ENCODE measurements around the gene UBXN11. TPM values are rescaled to one million over a fixed set of nuclear protein-coding genes. Genes with fewer than 3 reads are reported as not detected.

UBXN11 gene
- total and polyA plus RNA-seq, 2 of the 13 experiments (the other 11 are each of a cell fraction or from before 2014, with no cell fraction given) = 9.3 to 10.4 TPM

DNA sequence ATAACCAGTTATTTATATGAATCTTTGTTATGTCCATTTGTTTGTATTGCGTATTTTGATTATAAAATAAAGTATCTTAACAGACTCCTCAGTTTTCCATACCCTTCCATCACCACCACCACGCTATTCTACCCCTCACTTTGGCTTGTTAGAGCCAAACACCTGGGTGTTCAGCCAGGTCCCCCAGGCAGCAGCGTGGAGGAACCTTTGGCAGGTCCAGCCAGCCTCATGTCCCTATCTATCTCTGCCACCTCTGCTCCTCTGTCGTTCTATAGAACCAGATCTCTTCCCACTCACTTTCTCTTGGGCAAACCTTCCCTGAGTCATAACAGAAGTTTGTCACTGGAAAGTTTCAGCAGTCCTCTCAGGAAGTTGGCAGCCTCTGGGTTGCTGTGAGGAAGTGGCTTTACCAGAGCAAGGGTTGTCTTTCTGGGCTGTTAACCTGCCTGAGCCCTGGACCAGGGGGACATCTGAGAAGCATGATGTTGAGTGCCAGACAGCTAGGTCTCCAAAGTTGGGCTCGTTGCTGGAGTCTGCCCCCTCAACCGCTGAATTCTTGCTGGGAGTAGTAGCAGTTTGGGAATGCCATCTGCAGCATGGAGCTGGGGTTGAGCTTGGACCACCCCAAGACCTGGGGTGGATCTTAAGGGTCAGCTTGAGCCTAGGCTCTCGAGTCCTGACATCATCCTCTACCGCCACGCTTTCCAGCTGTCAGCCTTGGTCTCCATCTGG lies 27.5 kb downstream of the UBXN11 start:
- intact Hi-C loops (cut with micrococcal nuclease; ENCODE audit: unreplicated experiment) (no loop called here), in situ Hi-C loops (cut with HindIII; ENCODE audit: extremely low pct_ligation_motif_present, low pct_unique_long_range_greater_than_20kb) (no loop called here)
- Histone ChIP-seq H3K4me3 (replicated peaks in 1 of 3; ENCODE audit: insufficient read depth in 1 of 3, low read depth in 2 of 3, low read length in 3 of 3) (peak overlapping the region; percentile 61 to 78 (median 68); a peak in 5 of 6 replicates), H3K9me3 (ENCODE audit: low read length) (no peaks in the 10 kb centered on the region), H3K27me3 (ENCODE audit: control insufficient read depth in 1 of 2, insufficient read depth in 2 of 2, low read length in 2 of 2) (no peaks in the 10 kb centered on the region), H3K4me2 (ENCODE audit: low read depth, low read length) (peak overlapping the region; percentile 85), H2AFZ (ENCODE audit: low read length) (no peak overlapping the region), H3K27ac (ENCODE audit: extremely low read length, insufficient read depth, low read length) (peak overlapping the region; percentile 51), H3K79me2 (ENCODE audit: insufficient read depth, low read length) (no peaks in the 10 kb centered on the region), H3K36me3 (replicated peaks in 1 of 2; ENCODE audit: control insufficient read depth in 1 of 2, insufficient read depth in 2 of 2, low read length in 2 of 2) (peaks cover 14 to 39% of the 10 kb centered on the region in 2 experiments), H3K9ac (ENCODE audit: insufficient read depth, low read depth, low read length) (peak overlapping the region; percentile 69), H4K20me1 (ENCODE audit: insufficient read depth, low read length) (no peaks in the 10 kb centered on the region), H3K4me1 (ENCODE audit: insufficient read depth, low read length) (peaks cover 39% of the 10 kb centered on the region)
- ATAC-seq (no peak), DNase-seq (ENCODE audit: low spot score) (no peak), FAIRE-seq (no peak)
- WGBS (ENCODE audit: low lambda C conversion rate) = 89% methylated on average over 7 of the region's 9 CpGs
- TSS peak; percentile 65 for BruUV-seq (replicated peaks)
- CTCF ChIA-PET (ENCODE audit: low intra/inter-chr PET ratio, low total read pairs) = no interaction called here
- POLR2A ChIA-PET = interaction anchor here (0.7 to 2.9 kb wide), 7 partner anchors 44 to 153 kb away, joined by 3 to 13 read pairs (median 5); partner anchors contain the start of genes CEP85, CRYBG2 and DHDDS
- TF ChIP-seq MED1 (CRISPR knock-in tag; IDR thresholded peaks at IDR 0.05) = 0 out of 2 replicates have a peak, but pooled peaks have one; percentile 4
- no peak for TF ChIP-seq ZNF567 (CRISPR knock-in tag; IDR thresholded peaks at IDR 0.05; ENCODE audit: borderline replicate concordance)
- TF ChIP-seq BRCA1 (CRISPR knock-in tag; IDR thresholded peaks at IDR 0.05) = no peak

DNA sequence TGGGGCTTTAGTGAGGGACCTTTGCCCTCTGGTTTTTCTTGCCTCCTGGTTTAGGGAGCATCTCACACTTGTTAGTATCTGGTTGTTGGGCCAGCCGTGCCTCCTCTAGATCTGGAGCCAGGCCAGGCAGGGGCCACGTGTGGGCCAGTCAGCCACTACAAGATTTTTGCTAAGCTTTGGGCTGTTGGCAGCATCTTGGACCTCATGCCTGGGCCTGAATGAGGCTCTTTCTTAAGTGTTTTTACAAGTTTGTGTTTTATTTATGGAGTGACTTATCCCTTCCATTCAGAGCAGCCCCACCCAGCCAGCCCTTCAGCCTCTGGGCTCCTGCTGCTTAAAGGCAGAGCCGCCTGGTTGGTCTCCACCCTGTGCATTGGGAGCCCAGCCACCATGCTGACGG lies 28.1 kb downstream of the UBXN11 start:
- TF ChIP-seq, protein P1, sequence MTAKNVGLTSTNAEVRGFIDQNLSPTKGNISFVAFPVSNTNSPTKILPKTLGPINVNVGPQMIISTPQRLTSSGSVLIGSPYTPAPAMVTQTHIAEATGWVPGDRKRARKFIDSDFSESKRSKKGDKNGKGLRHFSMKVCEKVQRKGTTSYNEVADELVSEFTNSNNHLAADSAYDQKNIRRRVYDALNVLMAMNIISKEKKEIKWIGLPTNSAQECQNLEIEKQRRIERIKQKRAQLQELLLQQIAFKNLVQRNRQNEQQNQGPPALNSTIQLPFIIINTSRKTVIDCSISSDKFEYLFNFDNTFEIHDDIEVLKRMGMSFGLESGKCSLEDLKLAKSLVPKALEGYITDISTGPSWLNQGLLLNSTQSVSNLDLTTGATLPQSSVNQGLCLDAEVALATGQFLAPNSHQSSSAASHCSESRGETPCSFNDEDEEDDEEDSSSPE (CRISPR knock-in tag; IDR thresholded peaks at IDR 0.05) = no peak
- no peak for TF ChIP-seq ZNF563 (CRISPR knock-in tag; IDR thresholded peaks at IDR 0.05)
- H3K4me2 ChIP-seq (ENCODE audit: low read depth, low read length) = no peak overlapping the region

More for the DNA sequence above, 28.1 kb downstream of the UBXN11 start:
- BruUV-seq (replicated peaks) = no TSS peak
- peaks cover 39% of the 10 kb centered on the region for H3K4me1 ChIP-seq (ENCODE audit: insufficient read depth, low read length)
- 94% methylated on average over 4 of the region's 4 CpGs for WGBS (ENCODE audit: low lambda C conversion rate)
- intact Hi-C loops (cut with micrococcal nuclease; ENCODE audit: unreplicated experiment) (no loop called here), in situ Hi-C loops (cut with HindIII; ENCODE audit: extremely low pct_ligation_motif_present, low pct_unique_long_range_greater_than_20kb) (no loop called here)
- FAIRE-seq (no peak), DNase-seq (ENCODE audit: low spot score) (no peak), ATAC-seq (no peak)
- ChIA-PET CTCF (ENCODE audit: low intra/inter-chr PET ratio, low total read pairs) (no interaction called here), POLR2A (no interaction called here)
- H3K27me3 ChIP-seq (ENCODE audit: control insufficient read depth in 1 of 2, insufficient read depth in 2 of 2, low read length in 2 of 2) = no peaks in the 10 kb centered on the region
- no peak overlapping the region for H3K9ac ChIP-seq (ENCODE audit: insufficient read depth, low read depth, low read length)
- no peak overlapping the region for H3K27ac ChIP-seq (ENCODE audit: extremely low read length, insufficient read depth, low read length)
- no peaks in the 10 kb centered on the region for H4K20me1 ChIP-seq (ENCODE audit: insufficient read depth, low read length)
- no peak overlapping the region for H2AFZ ChIP-seq (ENCODE audit: low read length)
- H3K36me3 ChIP-seq (replicated peaks in 1 of 2; ENCODE audit: control insufficient read depth in 1 of 2, insufficient read depth in 2 of 2, low read length in 2 of 2) = peaks cover 14 to 39% of the 10 kb centered on the region in 2 experiments
- H3K9me3 ChIP-seq (ENCODE audit: low read length) = no peaks in the 10 kb centered on the region
- H3K4me3 ChIP-seq (replicated peaks in 1 of 3; ENCODE audit: insufficient read depth in 1 of 3, low read depth in 2 of 3, low read length in 3 of 3) = no peak overlapping the region
- no peaks in the 10 kb centered on the region for H3K79me2 ChIP-seq (ENCODE audit: insufficient read depth, low read length)
